Skin epidermis (tissue), 12 donors: ENCODE data around the gene PKHD1.

Experiments
- H3K27ac ChIP-seq, 21 experiments: fragments of 200-600 bp; sonication (generic) in 11 of 21; one replicate each; pipeline ENCODE4 v1.5.0; 2020; ENCODE audit warnings: mild to moderate bottlenecking in 3 of 21, inconsistent platforms in 2 of 21, moderate library complexity in 2 of 21
- H3K4me3 ChIP-seq, 7 experiments: fragments of 200-600 bp; sonication (generic) in 2 of 7; one replicate each; pipeline ENCODE4 v1.5.0; 2020; ENCODE audit warnings: inconsistent platforms in 2 of 7, mild to moderate bottlenecking in 2 of 7, moderate library complexity in 1 of 7

PKHD1 gene

GRCh38 chr6:51753635-51754034, 333.8 kb downstream of the PKHD1 start:
- no peak overlapping the region for H3K4me3 ChIP-seq
- H3K27ac ChIP-seq: no peak overlapping the region

- no peak overlapping the region for H3K4me3 ChIP-seq
- H3K27ac ChIP-seq: no peak overlapping the region
Measured at GRCh38 chr6:51743999-51744398, 343.4 kb downstream of the PKHD1 start.

- H3K4me3 ChIP-seq: no peak overlapping the region
Measured at GRCh38 chr6:51740658-51741057, 346.8 kb downstream of the PKHD1 start.

DNA sequence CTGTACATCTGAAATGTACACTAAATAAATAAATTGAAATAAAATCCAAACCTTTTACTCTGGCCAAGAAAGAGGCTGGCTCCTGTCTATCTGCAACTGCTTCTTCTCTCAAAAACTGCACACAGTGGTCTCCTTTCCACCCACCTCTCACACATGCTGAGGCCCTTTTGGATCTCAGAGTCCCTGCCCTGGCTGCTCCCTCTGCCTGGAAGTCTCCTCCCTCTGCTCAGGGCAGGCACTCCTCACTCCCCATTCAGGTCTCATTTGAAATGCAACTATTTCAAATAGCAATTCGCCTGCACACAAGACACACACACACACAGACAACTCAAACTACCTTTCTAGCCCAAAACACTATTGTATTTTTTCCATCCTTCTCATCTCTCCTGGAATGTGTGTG, 348.8 kb downstream of the PKHD1 start:
- Histone ChIP-seq H3K27ac (no peak overlapping the region), H3K4me3 (no peak overlapping the region)

More at GRCh38 chr6:51740658-51741057, 346.8 kb downstream of the PKHD1 start:
- H3K27ac ChIP-seq: no peak overlapping the region

DNA sequence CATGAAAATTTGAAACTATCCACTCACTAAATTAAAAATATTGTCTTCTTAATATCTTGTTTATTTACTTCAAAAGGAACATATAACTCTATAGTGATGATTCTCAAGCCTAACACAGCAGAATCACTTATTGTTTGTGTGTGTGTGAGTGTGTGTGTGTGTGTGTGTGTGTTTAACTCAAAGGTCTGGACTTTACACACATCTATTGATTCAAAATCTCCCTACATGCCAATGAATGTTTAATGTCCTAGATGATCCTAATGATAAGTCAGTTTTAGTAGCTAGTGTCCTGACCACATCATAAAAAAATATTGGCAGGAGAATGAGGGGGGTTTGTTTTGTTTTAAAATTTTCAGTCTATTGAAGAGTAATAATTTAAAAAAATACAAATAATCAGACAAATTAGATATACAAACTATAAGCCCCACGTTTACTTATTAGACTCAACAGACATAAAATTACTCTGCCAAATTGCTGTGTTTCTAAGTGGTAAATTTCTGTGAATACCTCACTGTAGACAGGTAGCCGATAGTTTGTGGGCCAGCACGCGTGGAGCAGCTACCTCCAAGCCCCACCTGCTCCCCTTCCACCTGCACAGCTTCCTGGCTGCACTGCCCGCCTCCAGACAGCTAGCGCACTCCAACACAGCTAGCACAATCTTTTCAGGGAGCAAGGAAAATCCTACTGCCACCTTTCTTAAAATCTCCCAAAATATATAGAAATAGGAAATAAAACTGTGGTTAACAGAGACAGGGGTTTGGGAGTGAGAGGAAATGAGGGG, 349.6 kb downstream of the PKHD1 start:
- H3K27ac ChIP-seq: no peak overlapping the region
- no peak overlapping the region for H3K4me3 ChIP-seq

DNA sequence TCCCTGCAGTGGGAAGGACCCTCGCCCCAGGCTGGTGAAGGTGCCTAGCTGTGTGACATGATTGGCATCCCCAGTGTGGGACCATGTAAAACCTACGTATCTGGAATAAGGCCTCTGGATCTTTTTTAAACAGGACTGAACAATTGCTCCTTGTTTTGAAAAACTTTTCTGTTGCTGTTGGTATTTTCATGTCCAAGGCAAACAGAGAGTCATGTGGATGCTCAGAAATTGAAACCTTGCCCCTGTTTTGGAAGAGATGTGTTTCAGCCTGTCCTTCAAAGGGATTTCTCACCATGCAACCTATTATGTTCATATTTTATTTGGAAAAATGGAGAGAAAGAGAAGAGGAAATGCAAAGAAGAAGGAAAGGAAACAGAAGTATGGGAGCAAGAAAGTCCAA, 362.3 kb downstream of the PKHD1 start:
- Histone ChIP-seq H3K27ac (peak overlapping the region in 1 of 21 experiments; percentile 21), H3K4me3 (no peak overlapping the region)

DNA sequence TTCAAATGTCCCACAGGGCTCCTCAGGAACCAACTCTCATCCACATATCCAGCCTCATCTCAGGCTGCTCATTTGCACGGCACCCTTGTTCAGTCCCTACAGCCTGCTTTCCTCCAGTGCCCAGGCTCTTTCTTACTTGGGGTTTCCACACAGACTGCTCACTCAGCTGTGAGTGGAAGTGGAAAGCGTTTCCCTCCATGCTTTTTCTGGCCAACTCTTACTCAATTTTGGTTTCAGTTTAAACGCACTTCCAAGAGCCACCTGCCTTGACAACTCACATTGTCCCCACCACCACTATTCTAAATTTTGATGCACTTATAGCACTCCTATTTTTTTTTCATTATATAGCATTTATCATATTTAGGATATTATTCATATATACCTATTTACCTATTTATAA, 367.1 kb downstream of the PKHD1 start:
- no peak overlapping the region for H3K4me3 ChIP-seq

DNA sequence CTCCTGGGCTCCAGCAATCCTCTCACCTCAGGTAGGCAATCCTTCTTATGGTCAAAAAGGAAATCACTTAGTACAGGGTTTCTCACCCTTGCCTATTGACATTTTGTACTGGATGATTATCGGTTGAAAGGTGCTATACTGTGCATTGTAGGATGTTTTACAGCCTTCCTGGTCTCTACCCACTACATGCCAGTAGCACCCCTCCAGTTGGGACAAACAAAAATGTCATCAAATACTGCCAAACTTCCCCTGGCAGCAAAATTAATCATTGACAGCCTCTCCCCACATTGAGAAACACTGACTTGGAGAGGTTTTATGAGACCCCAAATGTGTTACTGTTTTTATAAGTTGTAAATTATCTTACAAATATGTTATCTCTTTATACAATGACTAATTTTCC, 368.1 kb downstream of the PKHD1 start:
- no peak overlapping the region for H3K4me3 ChIP-seq

More for the DNA sequence above, 367.1 kb downstream of the PKHD1 start:
- no peak overlapping the region for H3K27ac ChIP-seq

GRCh38 chr6:51718533-51718932, 368.9 kb downstream of the PKHD1 start:
- no peak overlapping the region for H3K4me3 ChIP-seq

More for the DNA sequence above, 368.1 kb downstream of the PKHD1 start:
- no peak overlapping the region for H3K27ac ChIP-seq

GRCh38 chr6:51717477-51717876, 369.9 kb downstream of the PKHD1 start:
- Histone ChIP-seq H3K4me3 (no peak overlapping the region), H3K27ac (no peak overlapping the region)

More at GRCh38 chr6:51718533-51718932, 368.9 kb downstream of the PKHD1 start:
- no peak overlapping the region for H3K27ac ChIP-seq

DNA sequence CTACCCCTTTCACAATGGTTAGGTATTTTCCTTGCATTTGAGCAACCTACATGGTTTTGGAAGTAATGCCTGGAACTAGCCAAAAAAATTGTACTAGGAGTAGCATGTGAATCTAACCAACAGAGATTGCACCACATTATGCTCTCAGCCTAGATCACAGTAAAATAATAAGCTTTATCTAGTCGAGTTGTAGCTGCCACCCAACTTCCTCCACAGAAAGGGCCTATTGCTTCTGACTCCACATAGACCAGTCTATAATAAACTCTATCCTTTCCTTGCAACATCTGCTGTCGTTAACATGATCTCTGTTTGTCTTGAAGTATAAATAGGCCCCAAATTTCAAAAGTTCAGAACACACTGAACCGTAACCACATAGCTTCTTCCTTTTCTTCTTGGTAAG, 375.5 kb downstream of the PKHD1 start:
- Histone ChIP-seq H3K27ac (no peak overlapping the region), H3K4me3 (no peak overlapping the region)

GRCh38 chr6:51706086-51706485, 381.3 kb downstream of the PKHD1 start:
- H3K27ac ChIP-seq: no peak overlapping the region
- no peak overlapping the region for H3K4me3 ChIP-seq

GRCh38 chr6:51704932-51705540, 382.4 kb downstream of the PKHD1 start:
- H3K27ac ChIP-seq: no peak overlapping the region
- no peak overlapping the region for H3K4me3 ChIP-seq

GRCh38 chr6:51702851-51703250, 384.6 kb downstream of the PKHD1 start:
- Histone ChIP-seq H3K27ac (no peak overlapping the region), H3K4me3 (no peak overlapping the region)

DNA sequence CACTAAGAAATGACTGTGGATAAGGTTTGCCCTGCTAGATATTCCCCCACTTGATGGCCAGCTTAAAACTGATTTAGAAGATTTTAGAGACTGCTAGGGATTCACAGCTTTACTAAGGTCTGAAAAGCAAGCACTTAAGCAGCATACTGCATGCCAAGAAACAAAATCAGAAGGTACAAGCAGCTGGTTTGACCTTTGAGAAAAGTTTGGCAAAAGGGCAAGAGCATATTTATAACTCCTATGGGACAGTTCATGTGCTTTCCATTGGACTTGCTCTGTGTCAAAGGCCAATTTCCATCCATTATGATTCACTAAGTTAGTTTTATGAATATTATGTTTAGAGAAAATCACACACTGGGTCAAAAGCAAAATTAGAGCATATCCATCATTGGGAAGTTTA, 402.8 kb downstream of the PKHD1 start:
- no peak overlapping the region for H3K27ac ChIP-seq
- no peak overlapping the region for H3K4me3 ChIP-seq

GRCh38 chr6:51684038-51684437, 403.4 kb downstream of the PKHD1 start:
- H3K27ac ChIP-seq: no peak overlapping the region
- no peak overlapping the region for H3K4me3 ChIP-seq

DNA sequence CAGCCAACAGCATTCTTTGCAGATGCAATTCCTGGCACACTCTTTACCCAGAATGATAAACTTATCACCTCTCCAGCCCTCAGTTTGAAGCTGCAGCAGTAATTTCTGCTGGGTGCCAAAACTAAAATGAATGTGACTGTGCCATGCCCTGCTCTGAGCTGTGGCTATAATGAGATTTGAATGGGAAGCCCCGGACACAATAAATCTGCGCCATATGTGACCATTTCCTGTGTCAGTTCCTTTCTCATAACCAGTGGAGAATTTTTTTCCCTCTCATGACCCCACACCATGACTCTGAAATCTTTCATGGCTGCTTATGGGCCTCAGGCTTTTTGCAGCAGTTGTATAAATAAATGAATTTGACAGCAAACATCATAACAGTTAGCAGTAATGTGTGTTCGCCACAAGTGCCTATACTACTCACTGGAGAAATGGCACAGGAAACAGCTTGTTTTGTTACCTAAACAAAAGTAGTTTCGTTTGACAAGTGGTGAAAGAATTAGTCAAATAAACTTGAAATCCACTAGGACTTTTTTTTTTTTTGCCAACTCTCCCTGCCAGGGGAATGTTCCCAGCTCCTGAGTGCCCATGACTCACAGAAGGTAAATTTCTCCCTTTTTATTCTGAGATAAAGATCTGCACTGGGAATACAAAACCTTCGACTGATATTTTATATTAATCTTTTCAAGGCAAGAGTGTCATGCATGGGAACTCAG, 408.4 kb downstream of the PKHD1 start:
- Histone ChIP-seq H3K4me3 (no peak overlapping the region), H3K27ac (peak overlapping the region in 1 of 21 experiments; percentile 13)

- no peak overlapping the region for H3K4me3 ChIP-seq
- no peak overlapping the region for H3K27ac ChIP-seq
Measured at GRCh38 chr6:51678274-51678673, 409.1 kb downstream of the PKHD1 start.

- H3K4me3 ChIP-seq: no peak overlapping the region
- H3K27ac ChIP-seq: no peak overlapping the region
Measured at GRCh38 chr6:51675922-51676275, 411.5 kb downstream of the PKHD1 start.

DNA sequence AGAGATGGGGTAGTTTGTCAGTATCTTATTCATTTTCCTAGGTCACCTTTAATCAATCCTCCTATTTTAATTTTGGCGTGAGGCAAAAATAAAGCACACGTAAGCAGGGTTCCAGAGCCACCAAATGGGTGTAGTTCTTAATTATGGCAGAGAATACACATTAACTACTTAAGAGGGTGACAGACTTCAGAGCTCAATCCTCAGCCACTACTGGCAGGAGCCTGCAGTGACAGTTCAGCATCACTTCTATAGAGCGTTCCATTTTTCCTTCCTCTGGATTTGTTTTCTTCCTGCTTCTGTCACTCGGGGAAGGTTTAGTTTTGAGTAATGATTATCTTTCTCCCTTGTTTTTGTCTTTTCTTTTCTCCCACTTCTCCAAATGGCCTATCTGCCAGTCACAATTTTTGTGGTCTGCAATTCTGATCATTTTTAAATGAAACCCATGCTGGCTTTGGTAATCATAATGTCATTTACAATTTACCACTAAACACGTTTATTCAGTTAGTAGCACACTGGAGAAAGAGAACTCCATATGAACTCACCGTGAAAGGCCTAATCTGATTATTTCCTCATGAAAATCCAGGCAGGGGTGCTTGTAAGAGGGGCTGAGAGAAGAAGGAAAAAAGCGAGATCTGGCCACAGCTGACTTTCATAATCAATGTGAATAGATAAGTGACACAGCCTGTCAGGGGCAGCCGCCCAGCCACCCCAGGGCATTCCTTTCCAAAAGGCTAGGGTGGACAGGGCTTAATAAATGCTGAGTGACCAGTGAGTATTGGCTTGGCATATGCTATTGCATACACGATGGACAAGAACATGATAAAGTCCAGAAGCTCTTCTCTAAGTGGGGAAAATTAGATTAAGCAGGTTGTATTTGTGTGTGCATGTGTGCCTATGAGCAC, 412.1 kb downstream of the PKHD1 start:
- H3K27ac ChIP-seq: no peak overlapping the region
- H3K4me3 ChIP-seq: no peak overlapping the region
